ENCODE data around the gene STH.
"Not testable (repeated sequence)": the region's sequence is repeated elsewhere in the genome, so short reads cannot be mapped to it uniquely, and the experiment has no call there.

The STH gene

DNA sequence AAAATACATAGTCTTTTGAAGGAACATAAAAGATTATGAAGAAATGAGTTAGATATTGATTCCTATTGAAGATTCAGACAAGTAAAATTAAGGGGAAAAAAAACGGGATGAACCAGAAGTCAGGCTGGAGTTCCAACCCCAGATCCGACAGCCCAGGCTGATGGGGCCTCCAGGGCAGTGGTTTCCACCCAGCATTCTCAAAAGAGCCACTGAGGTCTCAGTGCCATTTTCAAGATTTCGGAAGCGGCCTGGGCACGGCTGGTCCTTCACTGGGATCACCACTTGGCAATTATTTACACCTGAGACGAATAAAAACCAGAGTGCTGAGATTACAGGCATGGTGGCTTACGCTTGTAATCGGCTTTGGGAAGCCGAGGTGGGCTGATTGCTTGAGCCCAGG is 9.5 kb downstream of the STH start:
- no peak for DNase-seq

DNA sequence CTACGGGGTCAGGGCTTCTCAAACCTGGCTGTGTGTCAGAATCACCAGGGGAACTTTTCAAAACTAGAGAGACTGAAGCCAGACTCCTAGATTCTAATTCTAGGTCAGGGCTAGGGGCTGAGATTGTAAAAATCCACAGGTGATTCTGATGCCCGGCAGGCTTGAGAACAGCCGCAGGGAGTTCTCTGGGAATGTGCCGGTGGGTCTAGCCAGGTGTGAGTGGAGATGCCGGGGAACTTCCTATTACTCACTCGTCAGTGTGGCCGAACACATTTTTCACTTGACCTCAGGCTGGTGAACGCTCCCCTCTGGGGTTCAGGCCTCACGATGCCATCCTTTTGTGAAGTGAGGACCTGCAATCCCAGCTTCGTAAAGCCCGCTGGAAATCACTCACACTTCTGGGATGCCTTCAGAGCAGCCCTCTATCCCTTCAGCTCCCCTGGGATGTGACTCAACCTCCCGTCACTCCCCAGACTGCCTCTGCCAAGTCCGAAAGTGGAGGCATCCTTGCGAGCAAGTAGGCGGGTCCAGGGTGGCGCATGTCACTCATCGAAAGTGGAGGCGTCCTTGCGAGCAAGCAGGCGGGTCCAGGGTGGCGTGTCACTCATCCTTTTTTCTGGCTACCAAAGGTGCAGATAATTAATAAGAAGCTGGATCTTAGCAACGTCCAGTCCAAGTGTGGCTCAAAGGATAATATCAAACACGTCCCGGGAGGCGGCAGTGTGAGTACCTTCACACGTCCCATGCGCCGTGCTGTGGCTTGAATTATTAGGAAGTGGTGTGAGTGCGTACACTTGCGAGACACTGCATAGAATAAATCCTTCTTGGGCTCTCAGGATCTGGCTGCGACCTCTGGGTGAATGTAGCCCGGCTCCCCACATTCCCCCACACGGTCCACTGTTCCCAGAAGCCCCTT is 10.9 kb downstream of the STH start:
- DNase-seq: no peak

DNA sequence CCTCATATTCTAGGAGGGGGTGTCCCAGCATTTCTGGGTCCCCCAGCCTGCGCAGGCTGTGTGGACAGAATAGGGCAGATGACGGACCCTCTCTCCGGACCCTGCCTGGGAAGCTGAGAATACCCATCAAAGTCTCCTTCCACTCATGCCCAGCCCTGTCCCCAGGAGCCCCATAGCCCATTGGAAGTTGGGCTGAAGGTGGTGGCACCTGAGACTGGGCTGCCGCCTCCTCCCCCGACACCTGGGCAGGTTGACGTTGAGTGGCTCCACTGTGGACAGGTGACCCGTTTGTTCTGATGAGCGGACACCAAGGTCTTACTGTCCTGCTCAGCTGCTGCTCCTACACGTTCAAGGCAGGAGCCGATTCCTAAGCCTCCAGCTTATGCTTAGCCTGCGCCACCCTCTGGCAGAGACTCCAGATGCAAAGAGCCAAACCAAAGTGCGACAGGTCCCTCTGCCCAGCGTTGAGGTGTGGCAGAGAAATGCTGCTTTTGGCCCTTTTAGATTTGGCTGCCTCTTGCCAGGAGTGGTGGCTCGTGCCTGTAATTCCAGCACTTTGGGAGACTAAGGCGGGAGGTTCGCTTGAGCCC is 11.6 kb downstream of the STH start:
- DNase-seq: no peak

DNA sequence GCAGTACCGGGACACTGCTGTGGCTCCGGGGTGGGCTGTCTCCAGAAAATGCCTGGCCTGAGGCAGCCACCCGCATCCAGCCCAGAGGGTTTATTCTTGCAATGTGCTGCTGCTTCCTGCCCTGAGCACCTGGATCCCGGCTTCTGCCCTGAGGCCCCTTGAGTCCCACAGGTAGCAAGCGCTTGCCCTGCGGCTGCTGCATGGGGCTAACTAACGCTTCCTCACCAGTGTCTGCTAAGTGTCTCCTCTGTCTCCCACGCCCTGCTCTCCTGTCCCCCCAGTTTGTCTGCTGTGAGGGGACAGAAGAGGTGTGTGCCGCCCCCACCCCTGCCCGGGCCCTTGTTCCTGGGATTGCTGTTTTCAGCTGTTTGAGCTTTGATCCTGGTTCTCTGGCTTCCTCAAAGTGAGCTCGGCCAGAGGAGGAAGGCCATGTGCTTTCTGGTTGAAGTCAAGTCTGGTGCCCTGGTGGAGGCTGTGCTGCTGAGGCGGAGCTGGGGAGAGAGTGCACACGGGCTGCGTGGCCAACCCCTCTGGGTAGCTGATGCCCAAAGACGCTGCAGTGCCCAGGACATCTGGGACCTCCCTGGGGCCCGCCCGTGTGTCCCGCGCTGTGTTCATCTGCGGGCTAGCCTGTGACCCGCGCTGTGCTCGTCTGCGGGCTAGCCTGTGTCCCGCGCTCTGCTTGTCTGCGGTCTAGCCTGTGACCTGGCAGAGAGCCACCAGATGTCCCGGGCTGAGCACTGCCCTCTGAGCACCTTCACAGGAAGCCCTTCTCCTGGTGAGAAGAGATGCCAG is 12.9 kb downstream of the STH start:
- DNase-seq: no peak

DNA sequence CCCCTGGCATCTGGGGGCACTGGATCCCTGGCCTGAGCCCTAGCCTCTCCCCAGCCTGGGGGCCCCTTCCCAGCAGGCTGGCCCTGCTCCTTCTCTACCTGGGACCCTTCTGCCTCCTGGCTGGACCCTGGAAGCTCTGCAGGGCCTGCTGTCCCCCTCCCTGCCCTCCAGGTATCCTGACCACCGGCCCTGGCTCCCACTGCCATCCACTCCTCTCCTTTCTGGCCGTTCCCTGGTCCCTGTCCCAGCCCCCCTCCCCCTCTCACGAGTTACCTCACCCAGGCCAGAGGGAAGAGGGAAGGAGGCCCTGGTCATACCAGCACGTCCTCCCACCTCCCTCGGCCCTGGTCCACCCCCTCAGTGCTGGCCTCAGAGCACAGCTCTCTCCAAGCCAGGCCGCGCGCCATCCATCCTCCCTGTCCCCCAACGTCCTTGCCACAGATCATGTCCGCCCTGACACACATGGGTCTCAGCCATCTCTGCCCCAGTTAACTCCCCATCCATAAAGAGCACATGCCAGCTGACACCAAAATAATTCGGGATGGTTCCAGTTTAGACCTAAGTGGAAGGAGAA is 13.5 kb downstream of the STH start:
- no peak for DNase-seq

DNA sequence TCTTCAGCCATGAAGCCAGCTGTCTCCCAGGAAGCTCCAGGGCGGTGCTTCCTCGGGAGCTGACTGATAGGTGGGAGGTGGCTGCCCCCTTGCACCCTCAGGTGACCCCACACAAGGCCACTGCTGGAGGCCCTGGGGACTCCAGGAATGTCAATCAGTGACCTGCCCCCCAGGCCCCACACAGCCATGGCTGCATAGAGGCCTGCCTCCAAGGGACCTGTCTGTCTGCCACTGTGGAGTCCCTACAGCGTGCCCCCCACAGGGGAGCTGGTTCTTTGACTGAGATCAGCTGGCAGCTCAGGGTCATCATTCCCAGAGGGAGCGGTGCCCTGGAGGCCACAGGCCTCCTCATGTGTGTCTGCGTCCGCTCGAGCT is 14.1 kb downstream of the STH start:
- DNase-seq: no peak

DNA sequence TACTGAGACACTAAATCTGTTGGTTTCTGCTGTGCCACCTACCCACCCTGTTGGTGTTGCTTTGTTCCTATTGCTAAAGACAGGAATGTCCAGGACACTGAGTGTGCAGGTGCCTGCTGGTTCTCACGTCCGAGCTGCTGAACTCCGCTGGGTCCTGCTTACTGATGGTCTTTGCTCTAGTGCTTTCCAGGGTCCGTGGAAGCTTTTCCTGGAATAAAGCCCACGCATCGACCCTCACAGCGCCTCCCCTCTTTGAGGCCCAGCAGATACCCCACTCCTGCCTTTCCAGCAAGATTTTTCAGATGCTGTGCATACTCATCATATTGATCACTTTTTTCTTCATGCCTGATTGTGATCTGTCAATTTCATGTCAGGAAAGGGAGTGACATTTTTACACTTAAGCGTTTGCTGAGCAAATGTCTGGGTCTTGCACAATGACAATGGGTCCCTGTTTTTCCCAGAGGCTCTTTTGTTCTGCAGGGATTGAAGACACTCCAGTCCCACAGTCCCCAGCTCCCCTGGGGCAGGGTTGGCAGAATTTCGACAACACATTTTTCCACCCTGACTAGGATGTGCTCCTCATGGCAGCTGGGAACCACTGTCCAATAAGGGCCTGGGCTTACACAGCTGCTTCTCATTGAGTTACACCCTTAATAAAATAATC is 14.6 kb downstream of the STH start:
- DNase-seq: no peak

DNA sequence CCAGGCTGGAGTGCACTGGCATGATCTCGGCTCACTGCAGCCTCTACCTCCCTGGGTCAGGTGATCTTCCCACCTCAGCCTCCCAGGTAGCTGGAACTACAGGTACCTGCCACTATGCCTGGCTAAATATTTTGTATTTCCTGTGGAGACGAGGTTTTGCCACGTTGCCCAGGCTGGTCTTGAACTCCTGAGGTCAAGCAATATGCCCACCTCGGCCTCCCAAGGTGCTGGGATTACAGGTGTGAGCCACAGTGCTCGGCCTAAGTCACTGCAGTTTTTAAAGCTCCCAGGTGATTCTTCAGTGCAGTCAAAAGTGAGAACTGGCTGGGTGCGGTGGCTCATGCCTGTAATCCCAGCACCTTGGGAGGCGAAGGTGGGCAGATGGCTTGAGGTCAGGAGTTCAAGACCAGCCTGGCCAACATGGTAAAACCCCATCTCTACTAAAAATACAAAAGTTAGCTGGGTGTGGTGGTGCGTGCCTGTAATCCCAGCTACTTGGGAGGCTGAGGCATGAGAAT is 20.4 kb downstream of the STH start:
- DNase-seq: not testable (repeated sequence)

DNA sequence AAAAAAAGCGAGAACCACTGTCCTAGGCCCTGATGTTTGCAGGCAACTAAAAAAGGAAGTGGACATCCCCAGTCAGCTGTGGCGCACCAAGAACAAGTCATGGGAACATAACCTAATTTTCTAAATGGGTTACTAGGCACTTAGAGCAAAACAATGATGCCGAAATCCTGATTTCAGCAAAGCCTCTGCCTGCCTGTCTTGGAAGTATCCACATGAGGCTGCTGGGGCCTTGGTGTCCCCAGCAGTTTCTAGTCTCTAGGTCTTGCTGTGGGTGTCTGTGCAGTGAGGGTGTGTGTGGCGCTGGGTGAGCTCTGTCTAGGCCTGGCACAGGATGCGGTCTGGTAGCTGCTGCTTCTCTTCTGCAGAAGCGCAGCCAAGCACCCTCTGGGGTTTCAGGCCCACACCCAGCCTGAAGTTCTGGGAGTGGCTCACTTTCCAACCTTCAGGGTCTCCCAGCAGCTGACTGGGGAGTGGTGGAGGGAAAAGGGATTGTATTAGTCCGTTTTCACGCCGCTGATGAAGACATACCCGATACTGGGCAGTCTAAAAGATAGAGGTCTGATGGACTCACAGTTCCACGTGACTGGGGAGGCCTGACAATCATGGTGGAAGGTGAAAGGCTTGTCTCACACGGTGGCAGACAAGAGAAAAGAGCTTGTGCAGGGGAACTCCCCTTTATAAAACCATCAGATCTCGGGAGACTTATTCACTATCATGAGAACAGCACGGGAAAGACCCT is 21.1 kb downstream of the STH start:
- DNase-seq: no peak

DNA sequence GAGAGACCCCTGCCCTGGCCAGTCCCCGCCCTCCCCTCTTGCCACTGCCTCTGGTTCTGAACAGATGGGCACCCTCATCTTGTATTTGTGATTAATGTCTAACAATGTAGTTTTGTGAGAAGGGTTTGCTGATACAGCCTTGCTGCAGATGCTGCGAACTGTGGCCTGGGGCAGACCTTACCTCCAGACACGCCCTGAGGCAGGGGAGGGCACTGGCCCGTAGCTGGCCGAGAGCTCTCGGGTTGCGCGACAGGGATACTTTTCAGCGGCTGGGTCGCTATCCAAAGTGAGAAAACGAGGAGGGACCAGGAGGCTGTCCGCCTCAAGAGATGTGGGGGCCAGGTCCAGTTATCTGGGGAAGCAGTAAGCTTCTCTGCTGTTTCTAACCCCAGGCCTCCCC is 21.9 kb downstream of the STH start:
- no peak for DNase-seq

DNA sequence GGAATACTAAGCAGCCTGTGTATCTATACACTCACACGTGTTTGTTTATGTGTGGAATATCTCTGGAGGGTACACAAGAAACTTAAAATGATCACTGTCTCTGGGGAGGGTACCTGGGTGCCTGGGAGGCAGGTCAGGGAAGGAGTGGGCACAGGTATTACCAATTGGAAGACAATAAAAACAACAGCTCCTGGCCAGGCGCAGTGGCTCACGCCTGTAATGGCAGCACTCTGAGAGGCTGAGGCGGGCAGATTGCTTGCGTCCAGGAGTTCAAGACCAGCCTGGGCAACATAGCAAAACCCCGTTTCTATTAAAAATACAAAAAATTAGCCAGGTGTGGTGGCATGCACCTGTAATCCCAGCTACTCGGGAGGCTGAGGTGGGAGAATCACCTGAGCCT is 24.3 kb downstream of the STH start:
- DNase-seq: not testable (repeated sequence)

DNA sequence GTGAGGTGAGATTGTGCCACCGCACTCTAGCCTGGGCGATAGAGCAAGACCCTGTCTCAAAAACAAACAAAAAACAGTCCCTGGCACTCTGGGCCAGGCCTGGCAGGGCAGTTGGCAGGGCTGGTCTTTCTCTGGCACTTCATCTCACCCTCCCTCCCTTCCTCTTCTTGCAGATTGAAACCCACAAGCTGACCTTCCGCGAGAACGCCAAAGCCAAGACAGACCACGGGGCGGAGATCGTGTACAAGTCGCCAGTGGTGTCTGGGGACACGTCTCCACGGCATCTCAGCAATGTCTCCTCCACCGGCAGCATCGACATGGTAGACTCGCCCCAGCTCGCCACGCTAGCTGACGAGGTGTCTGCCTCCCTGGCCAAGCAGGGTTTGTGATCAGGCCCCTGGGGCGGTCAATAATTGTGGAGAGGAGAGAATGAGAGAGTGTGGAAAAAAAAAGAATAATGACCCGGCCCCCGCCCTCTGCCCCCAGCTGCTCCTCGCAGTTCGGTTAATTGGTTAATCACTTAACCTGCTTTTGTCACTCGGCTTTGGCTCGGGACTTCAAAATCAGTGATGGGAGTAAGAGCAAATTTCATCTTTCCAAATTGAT is 24.8 kb downstream of the STH start:
- DNase-seq: no peak

DNA sequence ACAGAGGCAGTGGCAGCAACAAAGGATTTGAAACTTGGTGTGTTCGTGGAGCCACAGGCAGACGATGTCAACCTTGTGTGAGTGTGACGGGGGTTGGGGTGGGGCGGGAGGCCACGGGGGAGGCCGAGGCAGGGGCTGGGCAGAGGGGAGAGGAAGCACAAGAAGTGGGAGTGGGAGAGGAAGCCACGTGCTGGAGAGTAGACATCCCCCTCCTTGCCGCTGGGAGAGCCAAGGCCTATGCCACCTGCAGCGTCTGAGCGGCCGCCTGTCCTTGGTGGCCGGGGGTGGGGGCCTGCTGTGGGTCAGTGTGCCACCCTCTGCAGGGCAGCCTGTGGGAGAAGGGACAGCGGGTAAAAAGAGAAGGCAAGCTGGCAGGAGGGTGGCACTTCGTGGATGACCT is 25.5 kb downstream of the STH start:
- DNase-seq: no peak

DNA sequence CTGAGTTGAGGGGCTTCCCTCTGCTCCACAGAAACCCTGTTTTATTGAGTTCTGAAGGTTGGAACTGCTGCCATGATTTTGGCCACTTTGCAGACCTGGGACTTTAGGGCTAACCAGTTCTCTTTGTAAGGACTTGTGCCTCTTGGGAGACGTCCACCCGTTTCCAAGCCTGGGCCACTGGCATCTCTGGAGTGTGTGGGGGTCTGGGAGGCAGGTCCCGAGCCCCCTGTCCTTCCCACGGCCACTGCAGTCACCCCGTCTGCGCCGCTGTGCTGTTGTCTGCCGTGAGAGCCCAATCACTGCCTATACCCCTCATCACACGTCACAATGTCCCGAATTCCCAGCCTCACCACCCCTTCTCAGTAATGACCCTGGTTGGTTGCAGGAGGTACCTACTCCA is 26.0 kb downstream of the STH start:
- no peak for DNase-seq

DNA sequence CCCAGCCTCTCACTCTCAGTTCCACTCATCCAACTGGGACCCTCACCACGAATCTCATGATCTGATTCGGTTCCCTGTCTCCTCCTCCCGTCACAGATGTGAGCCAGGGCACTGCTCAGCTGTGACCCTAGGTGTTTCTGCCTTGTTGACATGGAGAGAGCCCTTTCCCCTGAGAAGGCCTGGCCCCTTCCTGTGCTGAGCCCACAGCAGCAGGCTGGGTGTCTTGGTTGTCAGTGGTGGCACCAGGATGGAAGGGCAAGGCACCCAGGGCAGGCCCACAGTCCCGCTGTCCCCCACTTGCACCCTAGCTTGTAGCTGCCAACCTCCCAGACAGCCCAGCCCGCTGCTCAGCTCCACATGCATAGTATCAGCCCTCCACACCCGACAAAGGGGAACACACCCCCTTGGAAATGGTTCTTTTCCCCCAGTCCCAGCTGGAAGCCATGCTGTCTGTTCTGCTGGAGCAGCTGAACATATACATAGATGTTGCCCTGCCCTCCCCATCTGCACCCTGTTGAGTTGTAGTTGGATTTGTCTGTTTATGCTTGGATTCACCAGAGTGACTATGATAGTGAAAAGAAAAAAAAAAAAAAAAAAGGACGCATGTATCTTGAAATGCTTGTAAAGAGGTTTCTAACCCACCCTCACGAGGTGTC is 26.6 kb downstream of the STH start:
- no peak for DNase-seq

DNA sequence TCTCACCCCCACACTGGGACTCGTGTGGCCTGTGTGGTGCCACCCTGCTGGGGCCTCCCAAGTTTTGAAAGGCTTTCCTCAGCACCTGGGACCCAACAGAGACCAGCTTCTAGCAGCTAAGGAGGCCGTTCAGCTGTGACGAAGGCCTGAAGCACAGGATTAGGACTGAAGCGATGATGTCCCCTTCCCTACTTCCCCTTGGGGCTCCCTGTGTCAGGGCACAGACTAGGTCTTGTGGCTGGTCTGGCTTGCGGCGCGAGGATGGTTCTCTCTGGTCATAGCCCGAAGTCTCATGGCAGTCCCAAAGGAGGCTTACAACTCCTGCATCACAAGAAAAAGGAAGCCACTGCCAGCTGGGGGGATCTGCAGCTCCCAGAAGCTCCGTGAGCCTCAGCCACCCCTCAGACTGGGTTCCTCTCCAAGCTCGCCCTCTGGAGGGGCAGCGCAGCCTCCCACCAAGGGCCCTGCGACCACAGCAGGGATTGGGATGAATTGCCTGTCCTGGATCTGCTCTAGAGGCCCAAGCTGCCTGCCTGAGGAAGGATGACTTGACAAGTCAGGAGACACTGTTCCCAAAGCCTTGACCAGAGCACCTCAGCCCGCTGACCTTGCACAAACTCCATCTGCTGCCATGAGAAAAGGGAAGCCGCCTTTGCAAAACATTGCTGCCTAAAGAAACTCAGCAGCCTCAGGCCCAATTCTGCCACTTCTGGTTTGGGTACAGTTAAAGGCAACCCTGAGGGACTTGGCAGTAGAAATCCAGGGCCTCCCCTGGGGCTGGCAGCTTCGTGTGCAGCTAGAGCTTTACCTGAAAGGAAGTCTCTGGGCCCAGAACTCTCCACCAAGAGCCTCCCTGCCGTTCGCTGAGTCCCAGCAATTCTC is 27.4 kb downstream of the STH start:
- no peak for DNase-seq

DNA sequence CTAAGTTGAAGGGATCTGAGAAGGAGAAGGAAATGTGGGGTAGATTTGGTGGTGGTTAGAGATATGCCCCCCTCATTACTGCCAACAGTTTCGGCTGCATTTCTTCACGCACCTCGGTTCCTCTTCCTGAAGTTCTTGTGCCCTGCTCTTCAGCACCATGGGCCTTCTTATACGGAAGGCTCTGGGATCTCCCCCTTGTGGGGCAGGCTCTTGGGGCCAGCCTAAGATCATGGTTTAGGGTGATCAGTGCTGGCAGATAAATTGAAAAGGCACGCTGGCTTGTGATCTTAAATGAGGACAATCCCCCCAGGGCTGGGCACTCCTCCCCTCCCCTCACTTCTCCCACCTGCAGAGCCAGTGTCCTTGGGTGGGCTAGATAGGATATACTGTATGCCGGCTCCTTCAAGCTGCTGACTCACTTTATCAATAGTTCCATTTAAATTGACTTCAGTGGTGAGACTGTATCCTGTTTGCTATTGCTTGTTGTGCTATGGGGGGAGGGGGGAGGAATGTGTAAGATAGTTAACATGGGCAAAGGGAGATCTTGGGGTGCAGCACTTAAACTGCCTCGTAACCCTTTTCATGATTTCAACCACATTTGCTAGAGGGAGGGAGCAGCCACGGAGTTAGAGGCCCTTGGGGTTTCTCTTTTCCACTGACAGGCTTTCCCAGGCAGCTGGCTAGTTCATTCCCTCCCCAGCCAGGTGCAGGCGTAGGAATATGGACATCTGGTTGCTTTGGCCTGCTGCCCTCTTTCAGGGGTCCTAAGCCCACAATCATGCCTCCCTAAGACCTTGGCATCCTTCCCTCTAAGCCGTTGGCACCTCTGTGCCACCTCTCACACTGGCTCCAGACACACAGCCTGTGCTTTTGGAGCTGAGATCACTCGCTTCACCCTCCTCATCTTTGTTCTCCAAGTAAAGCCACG is 28.3 kb downstream of the STH start:
- no peak for DNase-seq

DNA sequence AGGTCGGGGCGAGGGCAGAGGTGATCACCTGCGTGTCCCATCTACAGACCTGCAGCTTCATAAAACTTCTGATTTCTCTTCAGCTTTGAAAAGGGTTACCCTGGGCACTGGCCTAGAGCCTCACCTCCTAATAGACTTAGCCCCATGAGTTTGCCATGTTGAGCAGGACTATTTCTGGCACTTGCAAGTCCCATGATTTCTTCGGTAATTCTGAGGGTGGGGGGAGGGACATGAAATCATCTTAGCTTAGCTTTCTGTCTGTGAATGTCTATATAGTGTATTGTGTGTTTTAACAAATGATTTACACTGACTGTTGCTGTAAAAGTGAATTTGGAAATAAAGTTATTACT is 28.9 kb downstream of the STH start:
- no peak for DNase-seq

DNA sequence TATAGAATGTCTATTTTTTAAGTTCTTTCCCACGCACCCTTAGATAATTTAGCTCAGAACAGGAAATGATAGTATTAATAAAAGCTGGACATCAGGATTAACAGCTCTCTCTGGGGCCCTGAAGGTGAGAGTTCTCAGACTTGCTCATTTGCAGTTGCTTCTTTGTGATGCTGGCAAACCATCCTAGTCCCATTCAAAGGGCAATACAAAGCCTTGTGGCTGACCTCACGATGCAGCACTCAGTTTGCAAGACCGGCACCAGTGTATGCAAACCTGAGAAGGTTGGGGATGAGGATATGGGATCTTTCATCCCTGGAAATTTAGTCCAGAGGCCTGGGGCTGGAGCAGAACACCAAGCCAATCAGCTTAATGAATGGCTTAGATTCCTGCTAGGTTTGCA is 29.3 kb downstream of the STH start:
- DNase-seq: no peak

Measured in SIG-M5 (cell line).